CD4-positive, alpha-beta T cell (primary cell): ENCODE results near the gene SPAG9. TPM values are rescaled to one million over a fixed set of nuclear protein-coding genes. Genes with fewer than 3 reads are reported as not detected.

ENCODE experiments used
- ATAC-seq: fragments of 200-7000 bp; cut with Tn5 transposase; one replicate; pipeline ENCODE4 v1.10.0; 2022; ENCODE audit warnings: mild to moderate bottlenecking; ENCODE audit not compliant: poor library complexity
- CTCF ChIA-PET: fragments of 350-600 bp; sonication (Branson Sonifier 250); formaldehyde crosslinking; loops from one replicate; lab custom pipeline; 2021; ENCODE audit warnings: antibody characterized with exemption, inconsistent platforms; lab: Charles Lee
- POLR2A ChIA-PET: fragments of 350-600 bp; sonication (Branson Sonifier 250); formaldehyde crosslinking; loops from one replicate; lab custom pipeline; 2021; ENCODE audit warnings: antibody characterized with exemption, inconsistent platforms; lab: Charles Lee
- DNase-seq, 14 experiments: peaks; one replicate each; pipeline ENCODE4 v3.0.0-alpha.2; 2013 to 2020; ENCODE audit warnings: mixed read lengths in 2 of 14
- H3K27ac ChIP-seq, 2 donors: one replicate each; pipeline versions ENCODE4 v1.5.1 to v1.7.0; 2013; ENCODE audit warnings: low read length in 2 of 2, low read depth in 1 of 2, mild to moderate bottlenecking in 1 of 2
- H3K27me3 ChIP-seq, 2 experiments: 1 replicate in 1 of 2; 2 replicates in 1 of 2; pipeline versions ENCODE4 v1.6.1 to v1.7.0; 2013; ENCODE audit warnings: low read length in 2 of 2, control low read depth in 1 of 2, mild to moderate bottlenecking in 1 of 2, moderate library complexity in 1 of 2; ENCODE audit not compliant: insufficient read depth in 2 of 2, control insufficient read depth in 1 of 2
- H3K36me3 ChIP-seq: one replicate; pipeline ENCODE4 v1.6.1; 2013; ENCODE audit warnings: low read length, control low read depth; ENCODE audit not compliant: insufficient read depth
- H3K4me1 ChIP-seq: one replicate; pipeline ENCODE4 v1.6.1; 2013; ENCODE audit warnings: low read length, control low read depth; ENCODE audit not compliant: insufficient read depth
- H3K4me3 ChIP-seq: one replicate; pipeline ENCODE4 v1.5.1; 2013; ENCODE audit warnings: mild to moderate bottlenecking, low read length, moderate library complexity
- H3K9me3 ChIP-seq, 2 experiments: 1 replicate in 1 of 2; 2 replicates in 1 of 2; pipeline versions ENCODE4 v1.6.1 to v1.7.0; 2013; ENCODE audit warnings: low read length in 2 of 2, mild to moderate bottlenecking in 2 of 2, control low read depth in 1 of 2, moderate library complexity in 1 of 2; ENCODE audit not compliant: control insufficient read depth in 1 of 2, insufficient read depth in 1 of 2
- H3K27ac Mint-ChIP-seq: one replicate; pipeline ENCODE4 v1.8.0; 2020; ENCODE audit warnings: mixed read lengths
- H3K27me3 Mint-ChIP-seq: one replicate; pipeline ENCODE4 v1.8.0; 2021; ENCODE audit warnings: mixed read lengths
- H3K36me3 Mint-ChIP-seq: one replicate; pipeline ENCODE4 v1.8.0; 2021; ENCODE audit warnings: low read depth, mixed read lengths
- H3K4me1 Mint-ChIP-seq: one replicate; pipeline ENCODE4 v1.8.0; 2021; ENCODE audit warnings: low read depth, mixed read lengths
- H3K4me3 Mint-ChIP-seq: one replicate; pipeline ENCODE4 v1.8.0; 2020; ENCODE audit warnings: mild to moderate bottlenecking, mixed read lengths
- H3K9me3 Mint-ChIP-seq: one replicate; pipeline ENCODE4 v1.8.0; 2020; ENCODE audit warnings: mixed read lengths
- intact Hi-C, 2 experiments: fragments of 100-400 bp; cut with DNase I in 1 of 2; cut with micrococcal nuclease in 1 of 2; formaldehyde crosslinking; loops; one replicate each; pipeline versions ENCODE4 v1.15.1 to v1.9.0; 2023 to 2025; cut with DNase I, micrococcal nuclease
- total RNA-seq, 174 experiments: library from RNA in 2 of 174; stranded (reverse) in 2 of 174; gene quantifications; one replicate each; pipeline ENCODE4 v1.2.3 and lab custom pipeline; 2021 to 2026
- TF ChIP-seq, protein P1 (sequence below): fragments of 200-600 bp; IDR thresholded peaks from one replicate; pipeline ENCODE4 v1.8.0; 2022; ENCODE audit warnings: antibody characterized with exemption, mild to moderate bottlenecking

Gene SPAG9
- total RNA-seq, 2 experiments from 2014 or later, result 60.2 to 64.6 TPM

DNA sequence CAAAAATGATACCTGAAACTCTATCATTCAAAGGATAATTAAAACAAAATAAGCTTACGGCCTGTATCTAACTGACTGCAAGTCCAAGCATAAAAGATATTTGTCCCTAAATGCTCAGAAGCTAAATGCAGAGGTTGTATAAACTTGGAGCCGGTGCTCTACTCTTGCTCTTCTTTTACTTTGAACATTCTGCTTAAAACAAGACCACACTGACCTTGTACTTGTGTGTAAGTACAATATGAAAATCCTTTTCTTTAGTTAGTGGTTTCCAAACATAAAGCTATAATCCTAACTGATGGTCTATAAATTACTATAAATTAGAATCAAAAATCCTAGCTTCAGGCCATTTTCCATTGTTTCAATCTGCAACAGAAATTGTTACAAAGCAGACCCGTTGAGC, 74.6 kb downstream of the SPAG9 start:
- Mint-ChIP-seq H3K4me3 (no peak overlapping the region), H3K36me3 (peaks cover 38% of the 10 kb centered on the region), H3K27ac (no peak overlapping the region), H3K4me1 (peaks cover 7% of the 10 kb centered on the region), H3K27me3 (no peaks in the 10 kb centered on the region), H3K9me3 (no peaks in the 10 kb centered on the region)
- H3K27ac ChIP-seq, result no peak overlapping the region
- TF ChIP-seq, protein P1, sequence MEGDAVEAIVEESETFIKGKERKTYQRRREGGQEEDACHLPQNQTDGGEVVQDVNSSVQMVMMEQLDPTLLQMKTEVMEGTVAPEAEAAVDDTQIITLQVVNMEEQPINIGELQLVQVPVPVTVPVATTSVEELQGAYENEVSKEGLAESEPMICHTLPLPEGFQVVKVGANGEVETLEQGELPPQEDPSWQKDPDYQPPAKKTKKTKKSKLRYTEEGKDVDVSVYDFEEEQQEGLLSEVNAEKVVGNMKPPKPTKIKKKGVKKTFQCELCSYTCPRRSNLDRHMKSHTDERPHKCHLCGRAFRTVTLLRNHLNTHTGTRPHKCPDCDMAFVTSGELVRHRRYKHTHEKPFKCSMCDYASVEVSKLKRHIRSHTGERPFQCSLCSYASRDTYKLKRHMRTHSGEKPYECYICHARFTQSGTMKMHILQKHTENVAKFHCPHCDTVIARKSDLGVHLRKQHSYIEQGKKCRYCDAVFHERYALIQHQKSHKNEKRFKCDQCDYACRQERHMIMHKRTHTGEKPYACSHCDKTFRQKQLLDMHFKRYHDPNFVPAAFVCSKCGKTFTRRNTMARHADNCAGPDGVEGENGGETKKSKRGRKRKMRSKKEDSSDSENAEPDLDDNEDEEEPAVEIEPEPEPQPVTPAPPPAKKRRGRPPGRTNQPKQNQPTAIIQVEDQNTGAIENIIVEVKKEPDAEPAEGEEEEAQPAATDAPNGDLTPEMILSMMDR, result no peak
- no peaks in the 10 kb centered on the region for H3K36me3 ChIP-seq
- ChIA-PET CTCF (interaction anchor here (1.5 to 1.8 kb wide), 3 partner anchors 12 to 107 kb away, joined by 4 to 7 read pairs (median 4); partner anchors contain the start of gene NME1), POLR2A (no interaction called here)
- intact Hi-C loops, result no loop called here
- H3K4me3 ChIP-seq, result no peak overlapping the region
- no peak for DNase-seq
- ATAC-seq, result no peak
- H3K27me3 ChIP-seq, result no peaks in the 10 kb centered on the region
- H3K9me3 ChIP-seq, result no peaks in the 10 kb centered on the region
- peaks cover 3% of the 10 kb centered on the region for H3K4me1 ChIP-seq

DNA sequence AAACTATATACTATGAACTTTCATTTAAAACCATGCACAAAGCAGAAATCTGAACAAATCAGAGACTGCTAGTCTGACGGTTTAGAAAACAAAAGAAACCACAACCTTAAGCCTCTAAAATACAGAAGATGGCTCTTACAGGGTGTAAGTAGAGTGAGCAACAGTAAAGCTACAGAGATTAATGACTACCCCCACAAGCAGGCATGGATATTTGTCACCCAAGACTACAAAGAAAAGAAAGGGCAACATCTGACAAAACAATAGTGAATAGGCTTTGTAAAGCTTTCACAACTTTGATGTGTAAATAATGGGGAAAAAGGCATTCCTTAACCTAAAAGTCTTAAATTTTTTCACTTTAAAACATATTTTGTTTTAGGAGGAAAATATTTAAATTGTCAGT, 75.0 kb downstream of the SPAG9 start:
- Histone ChIP-seq H3K27me3 (no peaks in the 10 kb centered on the region), H3K36me3 (no peaks in the 10 kb centered on the region), H3K4me1 (peaks cover 3% of the 10 kb centered on the region), H3K4me3 (no peak overlapping the region), H3K27ac (no peak overlapping the region), H3K9me3 (no peaks in the 10 kb centered on the region)
- DNase-seq, result no peak
- CTCF ChIA-PET, result interaction anchor here (1.5 to 1.8 kb wide), 3 partner anchors 12 to 107 kb away, joined by 4 to 7 read pairs (median 4); partner anchors contain the start of gene NME1
- no peaks in the 10 kb centered on the region for H3K27me3 Mint-ChIP-seq
- peaks cover 7% of the 10 kb centered on the region for H3K4me1 Mint-ChIP-seq
- intact Hi-C loops, result no loop called here
- H3K36me3 Mint-ChIP-seq, result peaks cover 35% of the 10 kb centered on the region
- ATAC-seq, result no peak
- H3K4me3 Mint-ChIP-seq, result no peak overlapping the region
- H3K27ac Mint-ChIP-seq, result no peak overlapping the region
- TF ChIP-seq, protein P1, result no peak
- POLR2A ChIA-PET, result no interaction called here
- no peaks in the 10 kb centered on the region for H3K9me3 Mint-ChIP-seq

DNA sequence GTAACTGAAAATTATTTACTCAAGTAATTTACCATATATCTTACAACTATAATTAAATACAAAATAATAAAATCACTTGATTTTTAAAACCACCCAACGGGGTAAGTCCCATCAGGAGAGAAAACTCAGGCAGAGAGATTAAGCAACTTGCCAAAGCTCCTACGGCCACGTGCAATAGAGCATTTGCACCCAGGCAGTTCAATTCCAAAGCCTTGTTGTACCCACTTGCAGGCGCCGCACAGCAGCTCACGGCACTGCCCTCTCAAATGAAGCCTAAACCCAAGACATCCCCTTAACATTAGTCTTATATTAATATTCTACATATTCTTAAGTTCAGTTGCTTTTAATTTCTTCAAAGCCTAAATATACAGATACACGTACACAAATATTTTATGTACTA, 75.7 kb downstream of the SPAG9 start:
- H3K4me3 Mint-ChIP-seq, result no peak overlapping the region

More for the DNA sequence above, 75.7 kb downstream of the SPAG9 start:
- peaks cover 3% of the 10 kb centered on the region for H3K4me1 ChIP-seq
- Mint-ChIP-seq H3K27me3 (no peaks in the 10 kb centered on the region), H3K27ac (no peak overlapping the region), H3K9me3 (no peaks in the 10 kb centered on the region), H3K36me3 (peaks cover 35% of the 10 kb centered on the region), H3K4me1 (peaks cover 7% of the 10 kb centered on the region)
- TF ChIP-seq, protein P1, result no peak
- ChIA-PET POLR2A (interaction anchor here (1.2 kb wide), 1 partner anchor 108 kb away, joined by 3 read pairs; the partner anchor contains the start of gene NME1), CTCF (interaction anchor here (1.6 to 1.8 kb wide), 2 partner anchors 13 to 15 kb away, joined by 4 read pairs; no protein-coding TSS in a partner anchor)
- no peaks in the 10 kb centered on the region for H3K9me3 ChIP-seq
- H3K36me3 ChIP-seq, result no peaks in the 10 kb centered on the region
- intact Hi-C loops, result no loop called here
- no peak overlapping the region for H3K27ac ChIP-seq
- no peak overlapping the region for H3K4me3 ChIP-seq
- no peak for ATAC-seq
- no peak for DNase-seq
- H3K27me3 ChIP-seq, result no peaks in the 10 kb centered on the region
